ENCODE data around the gene DUSP7.

DUSP7 gene

DNA sequence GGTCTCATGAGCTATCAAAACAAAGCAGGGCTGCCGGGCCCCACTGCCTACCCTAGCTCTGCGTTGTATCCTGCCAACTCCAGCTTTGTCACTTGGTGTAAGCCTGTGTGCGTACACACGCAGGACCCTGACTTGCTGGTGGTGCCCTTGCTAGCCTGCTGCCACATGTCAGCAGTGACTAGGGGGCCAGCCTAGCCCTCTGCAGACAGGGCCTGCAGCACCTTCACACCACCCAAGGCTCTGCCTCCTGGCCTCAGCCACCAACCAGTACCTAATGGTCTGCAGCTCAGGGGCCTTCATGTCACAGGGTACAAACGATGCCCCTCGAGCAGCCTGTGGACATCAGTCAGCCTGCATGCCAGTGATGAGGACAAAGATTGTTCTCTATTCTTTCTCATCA lies 30.1 kb upstream of the DUSP7 start:
- no peak for DNase-seq (ENCODE audit: low read depth)

DNA sequence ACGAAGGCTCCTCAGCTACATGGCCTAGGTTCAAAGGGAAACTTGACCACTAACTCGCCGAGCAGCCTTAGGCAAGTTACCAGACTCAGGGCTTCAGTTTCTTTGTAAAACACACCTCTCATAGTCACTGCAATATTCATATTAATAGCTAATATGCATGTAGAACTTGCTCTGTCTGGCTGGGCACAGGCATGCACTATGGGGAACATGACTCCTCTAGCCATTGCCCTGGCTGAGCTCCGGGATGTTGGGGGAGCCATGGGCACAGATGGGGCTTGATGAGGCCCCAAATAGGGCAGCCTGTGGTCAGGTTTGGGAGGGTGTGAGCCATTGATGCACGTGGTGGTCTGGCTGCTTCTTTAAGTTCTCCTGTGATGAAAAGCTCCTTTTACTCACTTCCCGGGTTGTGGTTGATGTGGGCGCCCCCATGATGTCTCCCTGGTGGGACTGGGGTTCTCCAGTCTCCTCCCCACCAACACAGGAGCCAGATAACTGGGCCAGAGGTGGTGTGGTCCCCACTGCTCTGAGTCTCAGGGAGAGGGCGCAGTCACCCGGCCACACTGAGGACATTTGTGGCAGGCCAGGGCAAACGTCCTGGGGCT lies 29.4 kb upstream of the DUSP7 start:
- DNase-seq (ENCODE audit: low read depth): no peak

DNA sequence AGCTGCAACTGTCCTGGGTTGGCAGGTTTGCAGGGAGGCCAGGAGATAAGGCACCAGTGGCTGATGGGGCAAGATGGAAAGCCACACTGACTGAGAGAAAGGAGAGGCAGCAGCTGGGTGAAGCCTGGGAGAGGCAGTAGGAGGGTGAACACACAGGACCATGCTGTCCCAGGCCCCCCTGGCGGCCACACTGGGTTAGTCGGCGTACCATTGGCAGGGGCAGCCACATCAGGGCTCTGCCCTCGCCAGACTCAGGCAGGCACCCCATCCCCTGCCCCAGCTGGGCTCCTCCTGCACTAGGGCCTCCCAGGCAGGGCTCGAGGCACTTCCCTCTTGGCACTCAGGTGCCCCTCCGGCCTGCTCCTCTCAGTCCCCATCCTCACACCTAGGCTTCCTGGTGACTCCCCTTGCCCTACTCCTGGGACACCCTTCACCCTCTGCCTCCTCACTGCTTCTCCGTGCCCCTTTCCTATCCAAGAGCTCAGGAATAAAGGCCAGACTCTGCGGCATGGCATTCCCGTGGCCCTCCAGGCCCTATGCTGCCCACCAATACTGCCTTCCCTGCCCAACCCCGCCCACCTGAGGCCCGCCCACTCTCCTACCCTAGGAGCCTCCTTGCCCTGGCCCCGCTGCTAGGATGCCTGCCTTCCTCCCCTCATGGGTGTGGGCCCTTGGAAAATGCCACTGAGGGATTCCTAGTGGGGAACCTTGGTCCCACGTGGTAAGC lies 28.7 kb upstream of the DUSP7 start:
- no peak for DNase-seq (ENCODE audit: low read depth)

DNA sequence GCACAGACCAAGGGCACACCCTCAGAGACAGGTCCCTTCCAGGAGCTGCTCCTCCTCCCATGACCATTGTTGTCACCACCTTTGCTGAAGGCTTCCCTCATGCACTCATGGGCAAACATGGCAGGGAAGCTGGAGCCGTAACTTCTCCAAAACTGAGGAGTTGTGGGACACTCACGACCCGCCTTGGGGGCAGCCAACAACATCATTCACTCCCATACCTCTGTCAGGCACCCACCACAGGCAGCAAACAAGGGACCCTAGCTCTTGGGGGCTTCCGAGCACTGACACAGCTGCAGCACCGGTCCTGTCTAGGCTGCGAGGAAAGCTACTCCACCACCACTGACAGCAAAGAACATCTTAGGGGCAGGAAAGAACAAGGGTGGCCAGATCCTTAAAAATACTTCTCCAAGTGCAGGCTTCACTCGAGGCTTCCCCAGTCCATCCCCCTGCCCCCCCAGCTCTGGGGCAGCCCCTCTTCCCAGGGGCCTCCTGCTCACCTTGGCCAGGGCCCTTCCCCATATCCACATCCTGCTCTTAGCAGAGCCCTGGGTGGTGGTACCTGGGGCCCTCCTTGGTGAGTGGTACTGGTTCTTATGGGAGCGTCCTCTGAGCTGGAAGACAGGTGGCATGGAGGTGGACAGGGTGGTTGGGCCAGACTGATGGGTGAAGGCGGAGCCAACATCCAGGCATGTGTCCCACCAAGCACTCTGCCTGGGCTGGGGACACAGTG lies 28.0 kb upstream of the DUSP7 start:
- DNase-seq (ENCODE audit: low read depth): no peak

DNA sequence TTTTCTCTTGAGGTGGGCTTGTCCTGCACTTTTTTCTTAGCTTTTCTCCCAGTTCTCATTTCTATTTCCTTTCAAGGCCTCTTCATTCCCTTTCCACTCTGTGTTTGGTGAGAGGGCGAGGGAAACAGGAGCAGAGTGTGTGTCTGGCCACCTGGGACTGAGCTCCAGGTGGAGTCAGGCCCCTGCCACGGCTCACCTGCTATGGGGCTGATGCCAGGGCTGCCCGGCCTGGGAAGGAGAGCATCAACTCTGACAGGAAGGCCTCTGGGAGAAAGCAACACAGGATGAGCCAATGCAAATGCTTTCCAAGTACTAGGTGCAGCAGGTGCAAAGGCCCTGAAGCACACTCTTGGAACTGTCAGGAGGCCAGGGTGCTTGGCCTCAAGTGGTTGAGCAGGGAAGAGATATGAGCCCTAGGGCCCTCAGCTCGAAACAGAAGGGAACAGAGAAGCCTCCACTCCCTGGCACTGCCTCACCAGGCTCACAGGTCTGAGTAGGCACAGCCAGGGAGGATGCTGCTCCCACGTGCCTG lies 27.3 kb upstream of the DUSP7 start:
- no peak for DNase-seq (ENCODE audit: low read depth)

DNA sequence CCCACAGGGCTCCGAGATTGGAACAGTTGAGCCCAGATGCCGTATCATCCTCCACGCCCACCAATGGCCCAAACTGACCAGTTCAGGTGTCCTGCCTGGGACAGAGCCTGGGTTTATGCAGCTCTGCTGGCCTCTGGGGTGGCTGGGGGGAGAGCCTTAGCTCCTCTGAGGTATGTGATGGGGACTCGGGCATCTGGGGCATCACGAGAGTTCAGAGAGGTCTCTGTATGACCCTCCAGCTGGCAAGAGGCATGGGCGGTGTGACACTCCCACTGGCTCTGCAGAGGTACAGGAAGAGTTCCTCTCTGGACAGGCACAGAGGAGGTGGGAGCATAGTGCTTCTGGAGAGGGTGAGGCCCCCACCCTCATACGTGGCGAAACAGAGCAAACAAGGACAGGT lies 26.6 kb upstream of the DUSP7 start:
- no peak for DNase-seq (ENCODE audit: low read depth)

DNA sequence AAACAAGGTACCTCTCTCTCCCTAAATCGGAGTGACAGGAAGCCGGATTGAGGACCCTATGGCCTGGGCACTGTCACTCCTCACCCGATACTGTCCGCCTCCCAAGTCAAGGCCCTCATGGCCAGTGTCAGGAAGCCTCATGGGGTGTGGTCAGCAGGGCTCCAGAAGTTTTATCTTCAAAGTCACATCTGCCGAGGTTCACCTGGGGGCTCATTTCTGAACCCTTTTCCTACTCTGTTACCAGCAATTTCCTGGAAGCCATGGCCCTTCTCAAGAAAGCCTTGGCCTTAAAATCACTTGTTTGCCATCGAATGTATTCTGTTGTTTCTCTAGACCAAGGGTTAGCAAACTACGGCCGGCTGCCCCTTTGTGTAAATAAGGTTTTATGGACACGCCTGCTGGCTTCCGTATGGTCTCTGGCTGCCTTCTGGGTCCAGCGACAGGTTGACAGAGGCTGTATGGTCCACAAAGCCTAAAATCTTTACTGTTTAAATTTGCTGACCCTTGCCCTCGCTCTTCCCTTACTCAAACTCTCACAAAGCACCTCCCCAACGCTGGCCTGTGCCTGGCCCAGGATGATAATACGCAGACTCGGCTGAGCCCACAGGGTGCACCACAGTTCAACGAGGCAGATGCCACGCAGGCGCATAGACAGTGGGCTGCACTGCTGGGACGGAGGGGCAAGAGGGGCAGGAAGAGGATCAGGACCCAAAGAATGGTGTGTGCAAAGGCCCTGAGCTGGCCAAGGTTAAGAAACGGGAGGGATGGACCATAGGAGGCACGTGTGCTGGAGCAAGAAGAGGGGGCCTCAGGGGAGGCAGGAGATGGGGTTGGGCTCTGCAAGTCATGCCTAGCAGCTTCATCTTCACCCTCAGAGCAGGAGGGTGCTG lies 24.7 kb upstream of the DUSP7 start:
- no peak for DNase-seq (ENCODE audit: low read depth)

DNA sequence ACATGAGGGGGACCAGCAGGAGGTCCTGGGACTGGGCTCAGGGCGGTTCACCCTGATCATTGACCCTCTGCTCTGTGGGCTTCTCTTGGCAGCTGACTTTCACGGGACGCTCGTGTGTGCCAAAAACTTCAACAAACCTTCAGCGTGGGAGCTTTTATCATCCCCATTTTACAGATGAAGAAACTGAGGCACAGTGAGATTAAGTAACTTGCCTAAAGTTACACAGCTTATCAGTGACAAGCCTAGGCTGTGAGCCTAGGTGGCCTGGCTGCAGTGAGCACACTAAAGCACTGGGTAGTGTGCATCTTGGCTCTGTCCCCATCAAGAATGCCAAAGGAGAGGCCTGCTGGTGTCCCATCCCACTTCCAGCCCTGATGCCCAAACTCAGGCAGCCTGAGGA lies 23.6 kb upstream of the DUSP7 start:
- no peak for DNase-seq (ENCODE audit: low read depth)

DNA sequence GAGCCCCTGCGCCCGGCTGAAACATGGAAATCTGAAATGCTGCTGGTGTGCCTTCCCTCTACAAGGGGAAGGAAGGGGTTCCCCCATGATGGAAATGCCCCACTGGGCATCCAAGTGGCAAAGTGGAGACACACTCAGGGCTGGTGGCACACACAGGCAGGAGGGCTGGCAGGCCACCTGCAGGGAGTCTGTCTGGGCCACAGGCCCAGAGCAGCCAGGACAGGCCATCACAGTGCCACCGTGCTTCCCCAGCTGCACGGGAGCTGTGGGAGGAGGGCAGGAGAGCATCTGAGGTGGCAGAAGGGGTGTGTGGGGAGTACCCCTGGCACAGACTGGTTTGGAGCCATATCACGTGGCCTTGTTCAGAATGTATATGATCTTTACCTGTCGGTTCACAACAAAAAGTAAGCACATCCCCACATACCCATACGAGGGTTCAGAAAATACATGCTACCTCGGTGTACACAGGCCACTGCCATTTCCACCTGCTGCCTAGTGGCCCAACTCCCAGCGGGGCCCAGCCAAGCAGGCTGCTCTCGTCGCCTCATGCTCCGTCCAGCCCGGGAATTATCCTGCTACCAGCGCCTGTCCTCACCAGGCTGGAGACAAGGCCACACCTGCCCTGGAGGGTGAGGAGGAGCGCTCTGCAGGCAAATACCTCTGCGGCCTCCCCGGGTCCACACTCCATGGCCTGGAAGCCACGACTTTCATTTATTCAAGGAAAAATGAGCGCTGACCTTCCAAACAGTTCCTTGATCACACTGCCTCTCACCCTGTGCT lies 22.6 kb upstream of the DUSP7 start:
- no peak for DNase-seq (ENCODE audit: low read depth)

DNA sequence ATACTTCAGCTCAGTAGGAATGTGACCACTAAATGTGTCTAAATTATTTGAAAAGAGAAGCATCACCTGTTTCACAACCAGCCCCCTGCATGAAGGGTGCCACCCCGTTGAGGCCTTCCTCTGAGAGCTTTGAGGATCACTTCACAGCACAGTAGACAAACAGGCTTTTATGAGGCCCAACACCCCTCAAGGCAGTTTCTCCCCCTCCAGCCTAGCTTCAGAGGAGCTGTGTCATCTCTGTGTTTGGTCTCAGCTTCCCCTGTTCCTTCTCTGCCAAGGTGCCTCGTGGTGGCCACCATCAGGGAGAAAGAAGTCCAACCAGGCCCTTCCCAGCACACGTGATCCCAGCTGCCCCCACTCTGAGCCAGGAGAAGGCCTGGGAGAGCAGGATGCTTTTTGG lies 21.6 kb upstream of the DUSP7 start:
- no peak for DNase-seq (ENCODE audit: low read depth)

DNA sequence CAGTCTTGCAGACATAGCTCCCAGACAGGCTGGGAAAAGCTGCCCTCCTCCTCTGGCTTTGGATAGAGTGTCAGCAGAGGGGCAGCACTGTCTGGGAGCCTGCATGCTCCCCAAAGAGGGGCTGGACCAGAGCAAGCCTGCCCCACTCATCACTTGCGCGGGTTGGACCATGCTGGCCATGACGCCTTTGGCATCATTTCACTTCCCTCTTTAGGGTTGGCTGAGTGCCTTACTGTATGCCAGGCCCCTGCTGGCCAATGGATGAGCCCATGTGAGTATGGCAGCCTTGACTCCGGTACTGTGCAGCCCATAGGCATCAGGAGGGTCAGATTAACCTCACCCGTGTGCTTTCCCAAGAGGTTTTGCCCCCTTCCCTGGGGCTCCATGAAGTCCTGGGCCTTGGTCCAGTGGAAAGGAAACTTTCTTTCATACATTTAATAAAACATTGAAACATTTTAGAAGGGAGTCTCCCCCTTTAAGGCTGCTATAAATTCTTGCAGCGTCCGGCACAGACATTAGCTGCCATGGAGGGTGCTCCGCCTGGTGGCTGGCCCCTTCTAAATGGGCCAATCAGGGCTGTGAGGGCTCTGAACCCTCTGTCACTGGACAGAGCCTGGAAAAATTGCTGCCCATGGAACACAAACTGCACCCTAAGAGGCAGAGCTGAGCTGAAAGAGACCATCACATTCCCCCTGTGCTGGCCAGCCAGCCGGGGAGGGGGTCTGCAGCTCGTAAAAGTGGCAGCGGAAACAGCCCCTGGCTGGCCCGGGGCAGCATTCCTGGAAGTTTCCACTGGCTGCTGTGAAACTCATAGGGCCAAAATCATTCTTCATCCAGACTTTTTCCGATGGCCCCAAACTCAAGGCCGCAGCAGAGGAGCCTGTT lies 20.8 kb upstream of the DUSP7 start:
- no peak for DNase-seq (ENCODE audit: low read depth)

DNA sequence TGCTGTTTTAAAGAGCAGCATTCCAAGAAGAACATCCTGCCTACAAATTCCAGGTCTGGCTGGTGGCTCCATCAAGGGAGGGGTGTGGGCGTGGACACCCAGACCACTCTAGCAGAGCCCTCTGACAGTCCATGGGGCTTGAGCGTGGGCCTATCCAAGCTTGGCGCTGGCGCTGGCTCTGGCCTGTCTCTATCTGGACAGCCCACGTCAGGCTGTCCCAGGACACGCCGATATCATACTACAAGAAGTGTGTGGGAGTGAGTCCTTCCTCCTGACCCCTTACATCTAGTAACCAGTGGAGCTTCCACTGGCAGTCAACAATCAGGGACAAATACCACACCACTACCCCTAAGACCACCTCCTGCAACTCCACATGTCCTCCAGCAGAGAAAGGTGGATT lies 17.1 kb upstream of the DUSP7 start:
- no peak for DNase-seq (ENCODE audit: low read depth)

DNA sequence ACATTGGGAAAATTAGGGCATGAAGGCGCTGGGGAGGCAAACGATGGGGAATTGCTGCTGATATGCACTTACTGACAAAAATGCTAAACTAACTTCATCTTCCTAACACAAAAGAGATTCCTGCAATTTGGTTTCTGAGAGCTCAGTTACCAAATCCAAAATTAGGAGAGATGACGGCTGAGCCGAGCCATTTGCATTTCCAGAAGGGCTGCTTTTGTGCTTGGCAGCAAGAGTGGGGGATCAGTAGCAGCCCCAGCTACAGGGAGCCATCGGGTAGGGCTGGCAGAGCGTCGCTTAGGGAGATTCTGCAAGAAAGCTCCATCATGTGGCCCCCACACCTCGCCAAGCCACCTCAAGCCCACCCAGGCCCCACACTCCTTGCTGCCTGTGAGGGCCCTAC lies 16.1 kb upstream of the DUSP7 start:
- DNase-seq (ENCODE audit: low read depth): no peak

DNA sequence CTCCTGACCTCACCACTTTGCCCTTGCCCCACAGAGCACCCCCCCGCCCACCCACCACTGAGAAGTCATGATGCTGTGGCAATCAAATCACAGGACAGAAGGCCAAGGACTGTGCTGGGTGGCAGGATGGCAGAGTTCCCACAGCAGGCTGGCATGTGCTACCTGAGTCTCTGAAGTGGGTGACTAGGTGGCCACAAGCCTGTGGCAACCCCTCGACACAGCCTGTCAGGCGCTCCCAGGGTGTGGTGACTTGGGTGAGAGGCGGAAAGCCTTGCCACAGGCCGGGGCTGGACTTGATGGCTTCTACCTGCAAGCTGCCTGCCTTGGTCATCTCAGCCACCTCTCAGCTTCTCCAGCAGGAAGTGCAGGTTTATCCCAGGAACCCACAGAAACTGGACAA lies 15.6 kb upstream of the DUSP7 start:
- no peak for DNase-seq (ENCODE audit: low read depth)

DNA sequence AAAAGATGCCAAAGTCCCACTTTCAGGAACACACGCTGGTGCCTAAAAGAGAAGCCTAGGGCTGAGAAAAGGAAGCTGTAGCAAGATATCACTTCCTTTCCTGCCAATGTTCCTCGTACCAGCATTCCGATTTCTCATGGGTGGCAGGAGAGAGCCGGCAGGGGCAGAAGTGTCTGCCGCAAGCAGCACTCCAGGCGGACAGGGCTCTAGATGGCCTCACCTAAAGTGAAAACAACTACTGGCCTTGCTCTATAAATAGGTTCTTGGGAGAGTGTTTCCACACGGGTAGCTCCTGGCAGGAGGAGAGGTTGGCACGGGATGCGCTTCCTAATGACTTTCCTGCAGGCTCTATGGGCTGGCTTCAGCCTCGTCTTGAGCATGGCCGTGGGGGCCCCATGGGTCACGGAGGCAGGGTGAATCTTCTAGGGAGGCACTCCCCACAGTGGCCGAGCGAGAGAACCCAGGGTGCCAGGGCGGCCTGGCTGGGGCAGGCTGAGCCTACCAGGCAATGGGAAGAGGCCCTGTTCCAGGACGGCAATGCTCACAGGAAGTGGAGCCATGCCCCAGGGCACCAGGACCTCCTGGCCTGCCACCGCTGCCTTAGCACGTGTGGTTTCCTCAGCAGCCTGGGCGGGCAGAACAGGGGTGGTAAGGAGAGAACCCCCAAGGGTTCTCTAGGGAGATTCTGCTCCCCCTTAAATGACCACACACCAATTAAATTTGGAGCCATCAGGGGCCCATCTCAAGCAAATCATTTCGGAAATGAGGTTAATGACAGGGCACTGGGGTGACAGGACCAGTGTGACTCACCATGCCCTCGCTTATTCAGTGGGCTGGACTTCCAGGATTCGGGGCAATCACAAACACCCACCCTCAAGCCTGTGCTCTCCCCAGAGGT lies 14.6 kb upstream of the DUSP7 start:
- DNase-seq (ENCODE audit: low read depth): no peak

DNA sequence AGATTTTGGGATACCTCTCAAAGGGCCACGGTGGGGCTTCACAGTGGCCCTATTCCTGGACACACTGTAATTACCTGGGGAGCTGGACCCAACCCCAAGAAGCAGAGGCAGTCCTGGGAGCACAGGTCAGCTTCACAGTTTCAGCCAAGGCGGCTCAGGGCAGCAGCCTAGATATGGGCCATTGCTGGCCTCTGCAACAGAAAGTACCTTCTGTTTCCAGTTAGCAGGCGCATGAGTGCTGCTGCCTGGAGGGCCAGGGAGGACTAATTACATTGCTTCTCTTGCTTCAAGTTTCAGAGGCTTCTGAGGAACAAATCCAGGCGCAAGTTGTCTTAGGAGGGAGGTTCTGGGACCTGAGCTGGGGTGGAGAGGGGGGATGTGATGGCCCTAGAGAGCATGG lies 13.5 kb upstream of the DUSP7 start:
- DNase-seq (ENCODE audit: low read depth): no peak

DNA sequence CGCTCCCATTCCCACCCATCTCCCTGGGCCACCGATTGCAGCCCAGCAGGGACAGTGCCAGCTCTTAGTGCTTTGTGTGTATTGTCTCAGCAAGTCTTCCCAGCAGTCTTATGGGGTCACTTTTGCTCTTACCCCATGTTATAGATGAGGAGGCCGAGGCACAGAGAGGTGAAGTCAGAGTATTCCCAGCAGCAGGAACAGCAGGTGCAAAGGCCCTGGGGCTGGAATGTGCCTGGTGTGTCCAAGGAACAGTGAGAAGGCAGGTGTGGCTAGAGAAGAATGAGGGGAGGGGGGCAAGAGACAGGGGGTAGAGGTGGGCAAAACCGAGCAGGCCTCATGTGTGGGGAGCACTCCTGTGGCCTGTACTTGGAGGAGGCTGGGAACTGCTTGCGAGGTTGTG lies 12.8 kb upstream of the DUSP7 start:
- DNase-seq (ENCODE audit: low read depth): no peak

DNA sequence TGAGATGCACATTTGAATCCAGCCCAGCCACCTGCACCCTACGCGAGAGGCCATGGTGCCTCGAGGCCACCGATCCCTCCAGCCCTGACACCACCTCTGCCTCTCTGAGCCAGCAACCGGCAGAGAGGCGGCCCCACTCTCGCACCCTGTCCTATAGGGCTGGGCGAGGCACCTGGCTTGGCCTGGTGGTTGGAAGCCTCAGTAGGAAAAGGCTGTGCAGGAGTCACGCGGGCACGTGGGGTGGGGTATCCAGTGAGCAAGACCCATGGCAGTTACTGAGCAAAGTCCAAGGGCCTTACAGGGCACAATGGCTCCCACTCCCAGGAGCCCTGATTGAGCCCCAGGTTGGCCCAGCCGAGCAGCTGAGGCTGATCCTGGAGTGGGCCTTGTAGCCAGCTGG lies 12.4 kb upstream of the DUSP7 start:
- DNase-seq (ENCODE audit: low read depth): no peak

DNA sequence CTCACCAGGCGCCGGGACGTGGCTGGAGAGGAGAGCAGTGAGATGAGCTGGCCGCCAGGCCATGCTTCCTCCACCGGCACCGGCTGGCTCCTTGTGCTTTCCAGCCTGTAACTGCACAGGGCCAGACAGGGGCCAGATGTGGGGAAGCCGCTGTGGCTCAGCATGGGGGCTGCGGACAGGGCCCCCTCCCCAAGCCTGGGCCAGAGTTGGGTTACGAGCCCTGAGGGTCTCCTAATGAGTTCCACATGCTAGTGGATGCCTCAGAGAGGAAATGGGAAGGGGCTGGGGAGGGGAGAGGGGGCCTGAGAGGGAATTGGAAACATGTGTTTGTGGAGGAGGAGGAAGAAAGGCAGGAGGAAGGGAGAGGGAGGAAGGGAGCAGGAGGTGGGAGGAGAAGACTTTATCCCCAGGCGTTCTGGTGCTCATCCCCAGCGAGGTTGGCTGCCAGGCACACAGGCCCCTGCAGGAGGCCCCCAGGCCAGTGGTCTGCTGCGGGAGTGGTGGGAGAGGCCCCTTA lies 11.7 kb upstream of the DUSP7 start:
- DNase-seq (ENCODE audit: low read depth): no peak
